Esophagus squamous epithelium (tissue), 5 donors: ENCODE measurements around the gene CACNA2D3. TPM values are rescaled to one million over a fixed set of nuclear protein-coding genes. Genes with fewer than 3 reads are reported as not detected.
"Not testable (repeated sequence)": the region's sequence is repeated elsewhere in the genome, so short reads cannot be mapped to it uniquely, and the experiment has no call there.

Experiments
- DNase-seq: peaks from one replicate; lab custom pipeline; 2025; lab: John Stamatoyannopoulos, UW
- H3K27ac ChIP-seq, 4 donors: fragments of 200-600 bp; sonication (generic); one replicate each; pipeline ENCODE4 v1.5.1; 2016 to 2019; ENCODE audit warnings: mild to moderate bottlenecking in 1 of 4
- H3K27me3 ChIP-seq, 4 donors: fragments of 200-600 bp; sonication (generic); 1 replicate in 3 of 4; 2 replicates in 1 of 4; pipeline versions ENCODE4 v1.5.1 to v1.6.0; 2017 to 2021; ENCODE audit warnings: antibody characterized with exemption in 1 of 4
- H3K36me3 ChIP-seq, 3 donors: fragments of 200-600 bp; sonication (generic); one replicate each; pipeline ENCODE4 v1.5.1; 2016 to 2019
- H3K4me1 ChIP-seq, 3 donors: fragments of 200-600 bp; sonication (generic); one replicate each; pipeline ENCODE4 v1.5.1; 2017 to 2019
- H3K4me3 ChIP-seq, 4 donors: fragments of 200-600 bp; sonication (generic); 1 replicate in 3 of 4; 2 replicates in 1 of 4; pipeline ENCODE4 v1.5.1; 2016 to 2019; ENCODE audit warnings: mild to moderate bottlenecking in 2 of 4, moderate library complexity in 1 of 4
- H3K9me3 ChIP-seq, 3 donors: fragments of 200-600 bp; sonication (generic); one replicate each; pipeline ENCODE4 v1.5.1; 2016 to 2019
- POLR2A ChIP-seq, 4 donors: fragments of 450-650 bp; IDR thresholded peaks; one replicate each; pipeline ENCODE4 v1.6.1; 2017; ENCODE audit warnings: antibody characterized with exemption in 4 of 4, mild to moderate bottlenecking in 4 of 4, moderate library complexity in 3 of 4
- WGBS, 2 donors: methylation state at CpG; one replicate each; pipeline ENCODE4 v1.1.5; 2018; 5-methylcytosine and 5-hydroxymethylcytosine counted together
- intact Hi-C: fragments of 100-400 bp; cut with DNase I; formaldehyde crosslinking; loops from one replicate; pipeline ENCODE4 v1.15.0; 2022
- total RNA-seq, 4 donors: library from RNA; depleted of rRNA; stranded (reverse); fragments of >200 nt; gene quantifications; one replicate each; pipeline ENCODE4 v1.1.0, GENCODE V29; 2016
- TF ChIP-seq, protein P1 (sequence below), 6 experiments: fragments of 450-650 bp in 4 of 6; fragments of 200-600 bp in 2 of 6; sonication (generic) in 2 of 6; IDR thresholded peaks; one replicate each; pipeline ENCODE4 v1.5.1; 2016 to 2019; ENCODE audit warnings: antibody characterized with exemption in 6 of 6, mild to moderate bottlenecking in 4 of 6, moderate library complexity in 4 of 6
- donor health status: DM: yes; HTN: yes; CAD: no.

The CACNA2D3 gene
- total RNA-seq, 4 donors from 2014 or later, result 1.2 to 7.1 (median 5.1) TPM

DNA sequence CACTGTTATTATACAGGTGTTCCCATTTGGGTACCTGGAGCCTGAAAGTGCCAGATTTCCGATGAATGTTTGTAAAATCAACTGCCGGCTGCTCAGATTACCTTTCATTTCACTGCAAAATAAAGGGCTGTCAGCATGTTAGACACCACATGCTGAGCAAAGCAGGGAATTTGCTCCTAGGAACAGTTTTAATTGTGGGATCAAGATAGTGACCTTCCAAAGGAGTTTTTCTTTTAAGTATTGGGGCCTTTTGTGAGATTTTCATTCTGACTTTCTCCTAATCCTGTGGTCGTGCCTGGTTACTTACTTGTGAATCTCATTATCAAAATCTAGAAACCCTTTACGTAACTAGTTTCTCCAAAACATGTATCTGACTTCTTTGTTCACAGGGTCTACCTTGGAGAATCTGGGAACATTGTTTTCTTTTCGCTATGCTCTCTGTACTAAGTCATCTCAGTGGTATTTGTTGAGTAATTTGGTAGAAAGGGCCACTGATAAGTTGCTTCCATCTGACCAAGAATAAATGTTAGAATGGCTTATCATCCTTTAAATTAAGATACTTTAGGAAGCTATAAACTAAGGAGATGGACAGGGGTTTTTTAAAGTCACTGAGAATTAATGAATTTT, 846.3 kb downstream of the CACNA2D3 start:
- H3K36me3 ChIP-seq, result no peaks in the 10 kb centered on the region
- H3K9me3 ChIP-seq, result no peaks in the 10 kb centered on the region
- H3K4me3 ChIP-seq, result no peak overlapping the region
- intact Hi-C loops, result no loop called here
- no peak overlapping the region for H3K27ac ChIP-seq
- peaks cover 0 to 10% (median 7%) of the 10 kb centered on the region in 3 donors for H3K4me1 ChIP-seq
- no peak for DNase-seq
- TF ChIP-seq, protein P1, sequence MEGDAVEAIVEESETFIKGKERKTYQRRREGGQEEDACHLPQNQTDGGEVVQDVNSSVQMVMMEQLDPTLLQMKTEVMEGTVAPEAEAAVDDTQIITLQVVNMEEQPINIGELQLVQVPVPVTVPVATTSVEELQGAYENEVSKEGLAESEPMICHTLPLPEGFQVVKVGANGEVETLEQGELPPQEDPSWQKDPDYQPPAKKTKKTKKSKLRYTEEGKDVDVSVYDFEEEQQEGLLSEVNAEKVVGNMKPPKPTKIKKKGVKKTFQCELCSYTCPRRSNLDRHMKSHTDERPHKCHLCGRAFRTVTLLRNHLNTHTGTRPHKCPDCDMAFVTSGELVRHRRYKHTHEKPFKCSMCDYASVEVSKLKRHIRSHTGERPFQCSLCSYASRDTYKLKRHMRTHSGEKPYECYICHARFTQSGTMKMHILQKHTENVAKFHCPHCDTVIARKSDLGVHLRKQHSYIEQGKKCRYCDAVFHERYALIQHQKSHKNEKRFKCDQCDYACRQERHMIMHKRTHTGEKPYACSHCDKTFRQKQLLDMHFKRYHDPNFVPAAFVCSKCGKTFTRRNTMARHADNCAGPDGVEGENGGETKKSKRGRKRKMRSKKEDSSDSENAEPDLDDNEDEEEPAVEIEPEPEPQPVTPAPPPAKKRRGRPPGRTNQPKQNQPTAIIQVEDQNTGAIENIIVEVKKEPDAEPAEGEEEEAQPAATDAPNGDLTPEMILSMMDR (IDR thresholded peaks at IDR 0.05), result no peak
- no peak for TF ChIP-seq POLR2A (IDR thresholded peaks at IDR 0.05)
- WGBS, 2 donors, result 90 to 91% methylated on average over 5 of the region's 5 CpGs
- no peaks in the 10 kb centered on the region for H3K27me3 ChIP-seq

DNA sequence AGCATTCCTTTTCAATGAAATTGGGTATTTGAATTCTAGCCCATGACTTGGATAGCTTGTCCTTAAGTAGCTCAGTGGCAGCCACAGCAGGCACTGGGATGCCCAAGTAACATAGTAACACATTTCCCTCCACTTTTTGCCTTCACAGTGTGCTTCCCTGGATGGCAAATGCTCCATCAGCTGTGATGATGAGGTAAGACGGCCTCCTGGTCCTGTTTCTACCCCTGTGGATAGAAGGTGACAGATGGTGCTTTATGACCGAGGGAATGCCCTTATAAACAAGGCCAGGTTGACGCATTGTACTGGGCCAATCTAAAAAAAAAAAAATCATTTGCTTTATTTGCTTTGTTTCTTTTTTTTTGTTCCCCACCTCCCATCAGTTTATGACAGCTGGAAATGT, 847.3 kb downstream of the CACNA2D3 start:
- TF ChIP-seq, protein P1 (IDR thresholded peaks at IDR 0.05), result no peak
- TF ChIP-seq POLR2A (IDR thresholded peaks at IDR 0.05), result no peak
- no peak overlapping the region for H3K27ac ChIP-seq
- no peaks in the 10 kb centered on the region for H3K9me3 ChIP-seq
- intact Hi-C loops, result no loop called here
- peaks cover 0 to 10% (median 7%) of the 10 kb centered on the region in 3 donors for H3K4me1 ChIP-seq
- no peak overlapping the region for H3K4me3 ChIP-seq
- H3K36me3 ChIP-seq, result no peaks in the 10 kb centered on the region
- no peaks in the 10 kb centered on the region for H3K27me3 ChIP-seq
- no peak for DNase-seq
- WGBS, 2 donors, result 92 to 95% methylated on average over 3 of the region's 3 CpGs

DNA sequence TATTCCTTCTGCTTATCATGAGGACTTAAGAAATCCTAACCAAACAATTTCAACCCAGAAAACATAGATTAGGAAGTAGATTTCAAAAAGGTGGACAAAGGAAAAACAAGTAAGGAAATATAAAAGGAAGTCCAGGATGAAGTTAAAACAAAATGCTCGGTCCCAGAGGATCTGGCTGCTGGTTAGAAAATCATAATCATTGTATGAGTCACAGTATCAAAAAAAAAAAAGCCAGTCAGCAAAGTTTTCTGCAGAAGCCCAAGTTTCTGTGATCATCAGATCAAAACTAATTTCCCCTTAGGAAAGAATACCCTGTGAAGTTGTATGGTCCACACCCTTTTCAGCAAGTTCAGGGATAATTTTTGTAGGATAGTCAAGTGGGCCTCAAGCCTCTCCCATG, 848.5 kb downstream of the CACNA2D3 start:
- Histone ChIP-seq H3K4me1 (peaks cover 0 to 10% (median 7%) of the 10 kb centered on the region in 3 donors), H3K9me3 (no peaks in the 10 kb centered on the region), H3K4me3 (no peak overlapping the region), H3K36me3 (no peaks in the 10 kb centered on the region), H3K27me3 (no peaks in the 10 kb centered on the region), H3K27ac (no peak overlapping the region)
- intact Hi-C loops, result no loop called here
- TF ChIP-seq, protein P1 (IDR thresholded peaks at IDR 0.05), result no peak
- no peak for TF ChIP-seq POLR2A (IDR thresholded peaks at IDR 0.05)
- no peak for DNase-seq
- 8 to 12% methylated on average over 1 of the region's 1 CpG for WGBS, 2 donors

DNA sequence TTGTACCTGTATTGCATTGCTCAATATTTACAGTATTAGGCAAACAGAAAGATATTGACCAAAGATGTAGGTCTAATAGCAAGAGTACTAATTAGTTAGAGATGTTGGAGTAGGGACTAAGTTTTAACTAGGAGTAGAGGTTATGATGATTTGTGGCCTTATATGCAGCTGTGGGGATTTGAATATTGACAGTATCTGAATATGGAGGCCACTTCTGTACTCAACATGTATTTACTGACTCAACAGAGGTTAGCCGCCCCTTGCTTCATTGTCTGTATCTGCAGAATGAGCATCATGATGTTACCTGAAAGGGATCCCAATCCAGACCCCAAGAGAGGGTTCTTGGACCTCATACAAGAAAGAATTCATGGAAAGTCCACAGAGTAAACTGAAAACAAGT, 855.1 kb downstream of the CACNA2D3 start:
- intact Hi-C loops, result no loop called here
- Histone ChIP-seq H3K27me3 (no peaks in the 10 kb centered on the region), H3K27ac (no peak overlapping the region), H3K9me3 (no peaks in the 10 kb centered on the region), H3K4me1 (no peaks in the 10 kb centered on the region), H3K36me3 (no peaks in the 10 kb centered on the region), H3K4me3 (no peak overlapping the region)
- WGBS, 2 donors, result 91 to 100% methylated on average over 1 of the region's 1 CpG
- DNase-seq, result no peak
- TF ChIP-seq POLR2A (IDR thresholded peaks at IDR 0.05), result no peak
- TF ChIP-seq, protein P1 (IDR thresholded peaks at IDR 0.05), result no peak

DNA sequence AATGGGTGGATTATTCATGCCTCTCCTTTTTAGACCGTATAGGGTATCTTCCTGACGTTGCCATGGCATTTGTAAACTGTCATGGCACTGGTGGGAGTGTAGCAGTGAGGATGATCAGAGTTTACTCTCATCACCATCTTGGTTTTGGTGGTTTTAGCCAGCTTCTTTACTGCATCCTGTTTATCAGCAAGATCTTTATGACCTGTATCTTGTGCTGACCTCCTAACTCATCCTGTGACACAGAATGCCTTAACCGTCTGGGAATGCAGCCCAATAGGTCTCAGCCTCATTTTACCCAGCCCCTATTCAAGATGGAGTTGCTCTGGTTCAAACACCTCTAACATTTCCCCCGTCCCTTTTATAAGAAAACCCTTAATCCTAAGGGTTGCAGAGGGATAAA, 855.6 kb downstream of the CACNA2D3 start:
- H3K4me3 ChIP-seq, H3K9me3 ChIP-seq, intact Hi-C loops, H3K36me3 ChIP-seq, DNase-seq, H3K27me3 ChIP-seq, H3K4me1 ChIP-seq, H3K27ac ChIP-seq: not testable (repeated sequence)
- WGBS, 2 donors, result 70 to 77% methylated on average over 4 of the region's 4 CpGs
